H1 (cell line): ENCODE measurements around the gene FOXM1. TPM values are rescaled to one million over a fixed set of nuclear protein-coding genes. Genes with fewer than 3 reads are reported as not detected.

Source experiments
- CTCF ChIA-PET: fragments of 300-600 bp; sonication (Branson Sonifier 250); formaldehyde crosslinking; loops from one replicate; lab custom pipeline; 2021; ENCODE audit not compliant: partially characterized antibody; lab: Charles Lee
- POLR2A ChIA-PET: fragments of 300-600 bp; sonication (Branson Sonifier 250); formaldehyde crosslinking; loops from one replicate; lab custom pipeline; 2021; ENCODE audit warnings: inconsistent platforms; ENCODE audit not compliant: partially characterized antibody; lab: Charles Lee
- DNase-seq, 2 experiments: peaks; one replicate each; pipeline versions ENCODE4 v3.0.0 to v3.0.0-alpha.2; 2010 to 2022; ENCODE audit warnings: low spot score in 2 of 2, low read depth in 1 of 2, mixed read lengths in 1 of 2
- FAIRE-seq: peaks from 2 replicates; lab custom pipeline; 2011; peaks lifted over from hg19 to GRCh38; lab: Jason Lieb, UNC
- H2AFZ ChIP-seq: 2 replicates; pipeline ENCODE4 v1.8.1; 2012; ENCODE audit warnings: low read length, inconsistent platforms
- H2AK5ac ChIP-seq: 2 replicates; pipeline ENCODE4 v1.6.1; 2013; ENCODE audit warnings: low read depth, low read length
- H2BK120ac ChIP-seq: replicated peaks from 2 replicates; pipeline ENCODE3; 2013; ENCODE audit warnings: low read depth, low read length, inconsistent platforms
- H2BK12ac ChIP-seq: 2 replicates; pipeline ENCODE4 v1.6.1; 2013; ENCODE audit warnings: low read depth, low read length
- H2BK15ac ChIP-seq: 2 replicates; pipeline ENCODE4 v1.6.1; 2013; ENCODE audit warnings: low read length
- H2BK20ac ChIP-seq: 2 replicates; pipeline ENCODE4 v1.6.1; 2013; ENCODE audit warnings: low read length
- H2BK5ac ChIP-seq: 2 replicates; pipeline ENCODE4 v1.6.1; 2013; ENCODE audit warnings: low read depth, low read length
- H3K14ac ChIP-seq: 2 replicates; pipeline ENCODE4 v1.6.1; 2013; ENCODE audit warnings: inconsistent platforms; ENCODE audit not compliant: insufficient read length
- H3K18ac ChIP-seq: 2 replicates; pipeline ENCODE4 v1.6.1; 2013; ENCODE audit warnings: low read length; ENCODE audit errors: extremely low read depth
- H3K23ac ChIP-seq: 2 replicates; pipeline ENCODE4 v1.6.1; 2013; ENCODE audit warnings: inconsistent platforms; ENCODE audit not compliant: insufficient read length
- H3K23me2 ChIP-seq: 2 replicates; pipeline ENCODE4 v1.6.1; 2013; ENCODE audit warnings: low read depth, low read length
- H3K27ac ChIP-seq: 2 replicates; pipeline ENCODE4 v1.6.1; 2011; ENCODE audit warnings: low read depth, low read length, inconsistent platforms
- H3K27me3 ChIP-seq, 4 experiments: replicated peaks in 1 of 4; 1 replicate in 1 of 4; 2 replicates in 3 of 4; pipeline versions ENCODE4 v1.6.1 to v1.8.1; 2011 to 2013; ENCODE audit warnings: low read length in 3 of 4, mild to moderate bottlenecking in 3 of 4, inconsistent platforms in 2 of 4, mixed read lengths in 2 of 4, moderate library complexity in 1 of 4; ENCODE audit not compliant: control insufficient read depth in 3 of 4, insufficient read depth in 3 of 4; ENCODE audit errors: extremely low read depth in 1 of 4
- H3K36me3 ChIP-seq, 4 experiments: 2 replicates each; pipeline versions ENCODE4 v1.6.1 to v1.8.1; 2011 to 2013; ENCODE audit warnings: mild to moderate bottlenecking in 4 of 4, low read length in 3 of 4, moderate library complexity in 2 of 4, control low read depth in 1 of 4, inconsistent platforms in 1 of 4; ENCODE audit not compliant: insufficient read depth in 4 of 4, control insufficient read depth in 2 of 4
- H3K4ac ChIP-seq: replicated peaks from 2 replicates; pipeline ENCODE3; 2013; ENCODE audit warnings: low read length, low read depth, mixed read lengths, inconsistent platforms; ENCODE audit not compliant: insufficient read length
- H3K4me1 ChIP-seq, 4 experiments: replicated peaks in 1 of 4; 1 replicate in 1 of 4; 2 replicates in 3 of 4; pipeline versions ENCODE4 v1.6.1 to v1.8.1; 2011 to 2013; ENCODE audit warnings: low read length in 3 of 4, inconsistent platforms in 2 of 4, mixed read lengths in 1 of 4; ENCODE audit not compliant: insufficient read depth in 4 of 4, control insufficient read depth in 3 of 4
- H3K4me2 ChIP-seq, 2 experiments: 2 replicates each; pipeline versions ENCODE4 v1.6.1 to v1.8.1; 2011 to 2013; ENCODE audit warnings: low read depth in 2 of 2, low read length in 2 of 2, control low read depth in 1 of 2, inconsistent platforms in 1 of 2, mild to moderate bottlenecking in 1 of 2; ENCODE audit not compliant: insufficient read depth in 1 of 2
- H3K4me3 ChIP-seq, 4 experiments: fragments of 200-600, 300-600 bp in 1 of 4; sonication (generic), shearing (Covaris generic), sonication (Bioruptor Twin) in 1 of 4; 2 replicates each; pipeline versions ENCODE4 v1.5.1 to v1.8.1; 2011 to 2016; ENCODE audit warnings: low read length in 4 of 4, low read depth in 3 of 4, control low read depth in 2 of 4, inconsistent platforms in 2 of 4, mild to moderate bottlenecking in 2 of 4, mixed read lengths in 1 of 4, moderate library complexity in 1 of 4; ENCODE audit not compliant: insufficient read depth in 2 of 4; ENCODE audit errors: extremely low read depth in 1 of 4
- H3K56ac ChIP-seq: replicated peaks from 2 replicates; pipeline ENCODE3; 2013; ENCODE audit warnings: low read depth, mild to moderate bottlenecking, mixed read lengths, low read length, inconsistent platforms; ENCODE audit not compliant: insufficient read length
- H3K79me1 ChIP-seq: 2 replicates; pipeline ENCODE4 v1.6.1; 2013; ENCODE audit warnings: low read depth, low read length, control low read depth
- H3K79me2 ChIP-seq, 2 experiments: 2 replicates each; pipeline versions ENCODE4 v1.6.1 to v1.8.1; 2012 to 2013; ENCODE audit warnings: low read length in 2 of 2, mild to moderate bottlenecking in 2 of 2, inconsistent platforms in 1 of 2; ENCODE audit not compliant: insufficient read depth in 2 of 2, control insufficient read depth in 1 of 2
- H3K9ac ChIP-seq, 4 experiments: replicated peaks in 1 of 4; 1 replicate in 1 of 4; 2 replicates in 3 of 4; pipeline versions ENCODE4 v1.6.1 to v1.8.1; 2011 to 2013; ENCODE audit warnings: low read depth in 3 of 4, low read length in 3 of 4, control low read depth in 2 of 4, mild to moderate bottlenecking in 2 of 4, moderate library complexity in 2 of 4, inconsistent platforms in 1 of 4; ENCODE audit errors: extremely low read depth in 1 of 4
- H3K9me3 ChIP-seq, 2 experiments: 2 replicates each; pipeline versions ENCODE4 v1.6.1 to v1.8.1; 2012 to 2013; ENCODE audit warnings: mild to moderate bottlenecking in 2 of 2, moderate library complexity in 2 of 2, control low read depth in 1 of 2, inconsistent platforms in 1 of 2, low read depth in 1 of 2, low read length in 1 of 2, mixed read lengths in 1 of 2; ENCODE audit not compliant: insufficient read depth in 2 of 2
- H4K20me1 ChIP-seq, 2 experiments: replicated peaks in 1 of 2; 2 replicates each; pipeline versions ENCODE3 to v1.8.1; 2011 to 2013; ENCODE audit warnings: inconsistent platforms in 2 of 2, low read length in 2 of 2, mild to moderate bottlenecking in 1 of 2; ENCODE audit not compliant: insufficient read depth in 2 of 2, control insufficient read depth in 1 of 2
- H4K5ac ChIP-seq: 2 replicates; pipeline ENCODE4 v1.6.1; 2013; ENCODE audit warnings: low read length, low read depth, mixed read lengths, inconsistent platforms; ENCODE audit not compliant: insufficient read length
- H4K8ac ChIP-seq: 2 replicates; pipeline ENCODE4 v1.8.0; 2013; ENCODE audit warnings: mild to moderate bottlenecking, moderate library complexity, low read length, inconsistent platforms; ENCODE audit not compliant: insufficient read depth; ENCODE audit errors: extremely low read depth
- H4K91ac ChIP-seq: replicated peaks from 2 replicates; pipeline ENCODE3; 2013; ENCODE audit warnings: low read length, mixed read lengths, inconsistent platforms; ENCODE audit not compliant: insufficient read length
- NANOG ChIP-seq: IDR thresholded peaks from 2 replicates; pipeline ENCODE4 v1.6.1; 2011; ENCODE audit warnings: low read length, low read depth, mild to moderate bottlenecking, inconsistent platforms; ENCODE audit not compliant: insufficient read depth, poor library complexity, severe bottlenecking
- SP2 ChIP-seq: IDR thresholded peaks from 2 replicates; pipeline ENCODE4 v1.6.1; 2012; ENCODE audit warnings: mild to moderate bottlenecking, low read length, inconsistent platforms
- ZNF274 ChIP-seq: IDR thresholded peaks from 2 replicates; pipeline ENCODE4 v1.7.0; 2012; ENCODE audit warnings: low read length, borderline replicate concordance; ENCODE audit errors: extremely low read depth
- WGBS, 2 experiments: shearing (Covaris generic) in 1 of 2; methylation state at CpG; one replicate each; pipeline versions ENCODE4 v1.1.6 to v1.1.7; 2013 to 2015; ENCODE audit warnings: low lambda C conversion rate in 2 of 2, mixed read lengths in 2 of 2, inconsistent platforms in 1 of 2, low coverage in 1 of 2, missing lambda C conversion rate in 1 of 2; ENCODE audit not compliant: insufficient replicate concordance in 2 of 2, insufficient coverage in 1 of 2, insufficient read length in 1 of 2; ENCODE audit errors: extremely low coverage in 1 of 2, missing lambda C conversion rate in 1 of 2; 5-methylcytosine and 5-hydroxymethylcytosine counted together
- polyA plus RNA-seq, 7 experiments: library from polyadenylated mRNA; depleted of rRNA in 3 of 7; stranded (reverse) in 5 of 7; unstranded in 2 of 7; fragments of >200 nt in 5 of 7; fragments of 200-250 nt in 2 of 7; gene quantifications; 1 replicate in 5 of 7; 2 replicates in 1 of 7; 4 replicates in 1 of 7; pipeline versions ENCODE4 v1.2.1 to v1.2.3, GENCODE V29; 2011 to 2013; ENCODE audit warnings: missing spikeins in 2 of 7, mixed read lengths in 2 of 7
- total RNA-seq: library from RNA; stranded (reverse); fragmentation: NEBNext Ultra II Directional; extraction: Animal tissue kit (Norgen Biotek cat#: 25700); gene quantifications from 2 replicates; pipeline ENCODE4 v1.2.1, GENCODE V29; 2021

Gene FOXM1
- total and polyA plus RNA-seq, 2 of the 8 experiments (the other 6 are each of a cell fraction or from before 2014, with no cell fraction given), result 58.1 to 121 TPM

GRCh38 chr12:2811801-2812200, 65.2 kb downstream of the FOXM1 start:
- POLR2A ChIA-PET, result interaction anchor here (1.4 to 6.4 kb wide), 7 partner anchors 10 to 98 kb away, joined by 3 to 54 read pairs (median 10); partner anchors contain the start of gene FKBP4
- Histone ChIP-seq H2AK5ac (no peak overlapping the region), H3K79me1 (no peaks in the 10 kb centered on the region; the same call in 1 of the 2 replicates), H2BK5ac (no peak overlapping the region), H4K91ac (no peak overlapping the region), H3K27ac (no peak overlapping the region), H3K9me3 (no peaks in the 10 kb centered on the region), H2BK20ac (no peak overlapping the region), H2BK15ac (no peak overlapping the region), H3K18ac (no peak overlapping the region), H3K4me3 (peak overlapping the region in 1 of 4 experiments; percentile 80; a peak in 2 of 8 replicates), H2AFZ (no peak overlapping the region), H3K4me2 (peak overlapping the region; percentile 1 to 37; a peak in 2 of 4 replicates), H3K56ac (no peak overlapping the region), H3K9ac (no peak overlapping the region), H3K4me1 (peaks cover 0 to 3% (median 0%) of the 10 kb centered on the region in 4 experiments; a peak in 3 of 7 replicates), H4K5ac (no peak overlapping the region), H3K23me2 (0 out of 2 replicates have a peak, but pooled peaks cover 3% of the 10 kb centered on the region), H3K23ac (no peak overlapping the region), H2BK12ac (no peak overlapping the region), H3K27me3 (no peaks in the 10 kb centered on the region), H3K79me2 (peaks cover 0 to 26% of the 10 kb centered on the region in 2 experiments; a peak in 2 of 4 replicates), H3K36me3 (no peaks in the 10 kb centered on the region; a peak in 1 of 8 replicates), H2BK120ac (no peak overlapping the region)
- 81% methylated on average over 5 of the region's 5 CpGs; no CpG with 5 or more reads in 1 of the 2 experiments for WGBS, 2 experiments
- CTCF ChIA-PET, result interaction anchor here (0.6 to 3.4 kb wide), 5 partner anchors 16 to 132 kb away, joined by 3 to 14 read pairs (median 5); partner anchors contain the start of gene NRIP2
- DNase-seq (no peak), FAIRE-seq (no peak)
- TF ChIP-seq SP2, result no peak
- no peak for TF ChIP-seq ZNF274
- no peak for TF ChIP-seq NANOG
- TF ChIP-seq, all 59 proteins: peak for 0
- no peak overlapping the region for H4K8ac ChIP-seq
- H3K14ac ChIP-seq, result no peak overlapping the region
- no peaks in the 10 kb centered on the region for H4K20me1 ChIP-seq
- no peak overlapping the region for H3K4ac ChIP-seq
